GM18951 (cell line): ENCODE results near the gene TMEM17.
"Not testable (repeated sequence)": the region's sequence is repeated elsewhere in the genome, so short reads cannot be mapped to it uniquely, and the experiment has no call there.

Source experiments
- POLR2A ChIP-seq: IDR thresholded peaks from 4 replicates; pipeline ENCODE4 v1.6.1; 2011; ENCODE audit warnings: mild to moderate bottlenecking; ENCODE audit not compliant: insufficient read length, insufficient read depth; ENCODE audit errors: extremely low read depth
- in situ Hi-C: fragments of 300-500 bp; cut with MboI; formaldehyde crosslinking; loops from one replicate; pipeline ENCODE4 v1.12.0; 2022; ENCODE audit warnings: low sequenced_read_pairs, mixed read lengths, inconsistent platforms; ENCODE audit not compliant: unreplicated experiment

Gene TMEM17

GRCh38 chr2:62505750-62506420 is at the start of gene TMEM17:
TSS of gene TMEM17 (minus strand) at chr2:62506195. CDS start at chr2:62506129, 66 bp downstream.
- in situ Hi-C loops: no loop called here
- TF ChIP-seq POLR2A: peak; percentile 54

- TF ChIP-seq POLR2A: no peak
- in situ Hi-C loops: no loop called here
These were observed 48.4 kb upstream of the TMEM17 start for GRCh38 chr2:62554440-62554839.

GRCh38 chr2:62550461-62550860 is 44.5 kb upstream of the TMEM17 start:
- no peak for TF ChIP-seq POLR2A
- in situ Hi-C loops: no loop called here

GRCh38 chr2:62547854-62548253 is 41.9 kb upstream of the TMEM17 start:
- in situ Hi-C loops: no loop called here
- no peak for TF ChIP-seq POLR2A

- in situ Hi-C loops: no loop called here
- no peak for TF ChIP-seq POLR2A
These were observed 39.3 kb upstream of the TMEM17 start for GRCh38 chr2:62545261-62545660.

- no peak for TF ChIP-seq POLR2A
- in situ Hi-C loops: no loop called here
These were observed 34.6 kb upstream of the TMEM17 start for GRCh38 chr2:62540408-62541168.

GRCh38 chr2:62539606-62540407 is 33.8 kb upstream of the TMEM17 start:
- in situ Hi-C loops: no loop called here
- TF ChIP-seq POLR2A: no peak

GRCh38 chr2:62538756-62539155 is 32.8 kb upstream of the TMEM17 start:
- no peak for TF ChIP-seq POLR2A
- in situ Hi-C loops: no loop called here

GRCh38 chr2:62537814-62538213 is 31.8 kb upstream of the TMEM17 start:
- in situ Hi-C loops: no loop called here
- no peak for TF ChIP-seq POLR2A

- TF ChIP-seq POLR2A: no peak
- in situ Hi-C loops: no loop called here
These were observed 31.0 kb upstream of the TMEM17 start for GRCh38 chr2:62536873-62537547.

- in situ Hi-C loops: not testable (repeated sequence)
These were observed 29.5 kb upstream of the TMEM17 start for GRCh38 chr2:62535521-62535920.

- no peak for TF ChIP-seq POLR2A
- in situ Hi-C loops: no loop called here
These were observed 25.6 kb upstream of the TMEM17 start for GRCh38 chr2:62531594-62531993.

- in situ Hi-C loops: no loop called here
- TF ChIP-seq POLR2A: no peak
These were observed 23.8 kb upstream of the TMEM17 start for GRCh38 chr2:62529758-62530157.
